GM18517 (cell line): ENCODE results near the gene ZBTB7C.
"Not testable (repeated sequence)": the region's sequence is repeated elsewhere in the genome, so short reads cannot be mapped to it uniquely, and the experiment has no call there.

Experiments used
- ATAC-seq: cut with Tn5 transposase; IDR thresholded peaks from one replicate; pipeline ENCODE4 v1.9.1; 2021; ENCODE audit warnings: mild to moderate bottlenecking, moderate library complexity; ENCODE audit not compliant: unreplicated experiment

Gene ZBTB7C

GRCh38 chr18:48303883-48304282 lies 105.3 kb downstream of the ZBTB7C start:
- ATAC-seq: no peak

DNA sequence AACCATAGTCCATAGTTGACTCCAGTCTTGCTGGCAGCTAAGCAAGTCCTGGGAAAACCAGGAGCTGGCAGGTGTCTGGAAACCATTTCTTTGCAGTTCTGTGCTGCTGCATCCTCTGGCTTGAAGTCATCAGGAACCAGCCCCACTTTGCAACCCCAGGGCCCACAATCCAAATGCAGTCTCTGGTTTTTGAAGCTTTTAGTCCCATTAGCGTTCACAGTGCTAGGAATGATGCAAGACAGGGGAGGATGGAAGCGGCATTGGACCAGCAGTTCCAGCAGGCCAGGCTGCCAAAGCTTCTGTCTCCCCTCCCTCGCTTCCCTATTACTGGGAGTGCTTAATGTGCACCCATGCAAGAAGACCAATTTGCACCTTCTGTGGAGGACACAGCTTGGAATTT lies 106.4 kb downstream of the ZBTB7C start:
- ATAC-seq: no peak

GRCh38 chr18:48300463-48300961 lies 108.7 kb downstream of the ZBTB7C start:
- no peak for ATAC-seq

DNA sequence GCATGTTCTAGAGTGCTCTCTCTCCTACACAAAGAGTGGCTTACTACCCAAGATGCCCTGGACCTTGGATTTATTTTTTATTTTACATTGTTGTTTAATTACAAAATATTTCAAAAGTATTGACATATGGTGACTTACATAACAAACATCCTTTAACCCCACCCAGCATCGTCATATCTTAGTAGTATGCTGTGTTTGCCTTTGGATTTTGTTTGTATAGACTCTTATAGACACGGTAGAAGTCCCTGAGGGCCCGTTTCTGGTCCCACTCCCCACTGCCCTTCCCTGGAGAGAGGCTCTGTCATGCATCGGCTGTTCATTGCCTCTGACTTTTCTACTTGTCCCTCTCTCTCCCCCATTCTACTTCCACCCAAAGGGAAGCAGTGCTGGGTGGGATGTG lies 112.0 kb downstream of the ZBTB7C start:
- ATAC-seq: no peak

GRCh38 chr18:48296581-48296980 lies 112.6 kb downstream of the ZBTB7C start:
- ATAC-seq: no peak

DNA sequence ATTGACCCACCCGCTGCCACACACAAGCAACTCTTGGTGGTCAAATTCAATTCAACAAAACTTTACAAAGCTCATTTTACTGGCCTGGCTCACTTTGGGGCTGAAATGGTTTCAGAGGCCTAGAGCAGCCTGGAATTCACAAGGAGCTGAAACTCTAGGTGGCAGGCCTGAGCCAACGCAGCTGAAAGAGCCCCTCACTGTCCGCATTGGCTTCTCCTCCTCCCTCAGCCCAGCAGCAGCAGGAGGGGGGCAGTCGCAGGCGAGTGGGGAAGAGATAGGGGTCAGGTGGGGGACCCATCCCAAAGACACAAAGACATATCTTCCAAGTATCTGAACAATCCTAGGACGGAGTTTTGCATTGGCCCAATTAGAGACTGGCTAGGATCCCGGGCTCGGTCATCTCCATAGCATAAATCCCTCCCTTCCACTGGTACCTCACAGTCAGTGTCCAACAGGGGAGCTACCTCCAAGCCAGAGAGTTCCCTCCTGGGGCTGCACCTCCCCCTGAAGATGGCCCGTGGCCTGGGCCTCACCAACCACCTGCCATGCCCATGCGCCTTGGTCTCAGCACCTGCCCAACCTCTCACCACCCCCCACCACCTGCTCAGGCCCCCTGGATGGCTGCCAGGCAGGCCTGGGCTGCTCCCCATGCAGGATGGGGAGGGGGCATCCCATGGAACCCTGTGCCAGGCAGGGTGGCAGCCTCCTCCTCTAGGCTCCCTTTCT lies 113.4 kb downstream of the ZBTB7C start:
- no peak for ATAC-seq

GRCh38 chr18:48294899-48295585 lies 114.1 kb downstream of the ZBTB7C start:
- ATAC-seq: no peak

- no peak for ATAC-seq
Measured at GRCh38 chr18:48293954-48294898, 115.0 kb downstream of the ZBTB7C start.

- no peak for ATAC-seq
Measured at GRCh38 chr18:48292782-48293424, 116.3 kb downstream of the ZBTB7C start.

- ATAC-seq: no peak
Measured at GRCh38 chr18:48292229-48292628, 117.0 kb downstream of the ZBTB7C start.

GRCh38 chr18:48290162-48290926 lies 118.8 kb downstream of the ZBTB7C start:
- no peak for ATAC-seq

- no peak for ATAC-seq
Measured at GRCh38 chr18:48284743-48285142, 124.4 kb downstream of the ZBTB7C start.

DNA sequence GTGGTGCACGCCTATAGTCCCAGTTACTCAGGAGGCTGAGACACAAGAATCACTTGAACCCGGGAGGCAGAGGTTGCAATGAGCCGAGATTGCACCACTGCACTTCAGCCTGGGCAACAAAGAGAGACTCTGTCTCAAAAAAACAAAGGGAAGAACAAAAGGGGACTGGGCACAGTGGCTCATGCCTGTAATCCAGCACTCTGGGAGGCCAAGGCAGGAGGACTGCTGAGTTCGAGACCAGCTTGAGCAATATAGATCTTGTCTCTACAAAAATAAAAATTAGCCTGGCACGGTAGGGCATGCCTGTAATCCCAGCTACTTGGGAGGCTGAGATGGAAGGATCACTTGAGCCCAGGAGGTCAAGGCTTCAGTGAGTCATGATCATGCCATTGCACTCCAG lies 125.2 kb downstream of the ZBTB7C start:
- ATAC-seq: not testable (repeated sequence)

- not testable (repeated sequence) for ATAC-seq
Measured at GRCh38 chr18:48281460-48281859, 127.7 kb downstream of the ZBTB7C start.

DNA sequence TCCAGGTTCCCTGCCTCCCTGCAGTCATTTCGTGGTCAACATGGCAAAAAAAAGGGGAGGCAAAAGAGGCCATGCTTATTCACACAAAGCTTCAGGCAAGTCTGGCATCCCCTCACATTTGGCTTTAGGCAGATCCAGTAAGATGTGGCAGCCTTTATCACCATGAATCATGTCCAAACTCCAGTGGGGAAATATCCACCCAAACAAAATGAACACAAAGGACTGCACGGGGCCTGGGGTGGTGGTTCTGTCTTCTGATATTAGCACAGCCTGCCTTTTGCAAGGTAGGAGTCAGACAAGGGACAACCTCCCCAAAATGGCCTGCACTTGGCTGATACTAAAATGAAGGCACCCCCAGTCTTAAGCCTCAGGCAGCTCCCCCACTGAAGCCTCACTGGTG lies 129.9 kb downstream of the ZBTB7C start:
- ATAC-seq: no peak

GRCh38 chr18:48278081-48278480 lies 131.1 kb downstream of the ZBTB7C start:
- ATAC-seq: no peak

GRCh38 chr18:48274301-48274700 lies 134.9 kb downstream of the ZBTB7C start:
- no peak for ATAC-seq

DNA sequence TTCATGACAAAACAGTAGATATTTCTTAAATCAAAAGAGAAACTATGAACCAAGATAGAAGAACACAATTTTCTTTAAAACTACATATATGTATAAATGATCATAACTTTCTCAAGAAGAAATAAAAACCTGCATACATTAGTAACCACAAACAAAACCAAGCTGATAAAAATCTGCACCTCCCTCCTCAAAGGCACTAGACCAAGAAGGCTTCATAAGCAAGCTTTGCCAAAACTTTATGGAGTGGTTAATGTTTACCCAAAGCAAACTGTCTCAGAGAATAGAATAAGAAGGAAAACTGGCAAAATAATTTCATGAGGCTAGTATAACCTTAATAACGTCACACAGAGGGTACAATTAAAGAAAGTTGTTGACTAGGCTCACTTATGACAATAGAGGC lies 138.3 kb downstream of the ZBTB7C start:
- ATAC-seq: no peak

GRCh38 chr18:48265328-48265727 lies 143.9 kb downstream of the ZBTB7C start:
- no peak for ATAC-seq
